Keratinocyte (primary cell): Measurements from ENCODE around the gene RBMS3.

Experiments used
- EZH2 ChIP-seq: IDR thresholded peaks from one replicate; pipeline ENCODE4 v1.6.1; 2012; ENCODE audit warnings: inconsistent platforms, mild to moderate bottlenecking, low read length, moderate library complexity
- TF ChIP-seq, protein P1 (sequence below), 3 experiments: IDR thresholded peaks in 1 of 3; conservative IDR thresholded peaks in 1 of 3; optimal IDR thresholded peaks in 1 of 3; 2 replicates in 2 of 3; 3 replicates in 1 of 3; pipeline versions ENCODE3 to v1.5.1; 2011; ENCODE audit warnings: low read length in 3 of 3, mild to moderate bottlenecking in 3 of 3, moderate library complexity in 2 of 3, control low read depth in 1 of 3, inconsistent platforms in 1 of 3; ENCODE audit not compliant: insufficient read depth in 2 of 3; ENCODE audit errors: extremely low read depth in 1 of 3

DNA sequence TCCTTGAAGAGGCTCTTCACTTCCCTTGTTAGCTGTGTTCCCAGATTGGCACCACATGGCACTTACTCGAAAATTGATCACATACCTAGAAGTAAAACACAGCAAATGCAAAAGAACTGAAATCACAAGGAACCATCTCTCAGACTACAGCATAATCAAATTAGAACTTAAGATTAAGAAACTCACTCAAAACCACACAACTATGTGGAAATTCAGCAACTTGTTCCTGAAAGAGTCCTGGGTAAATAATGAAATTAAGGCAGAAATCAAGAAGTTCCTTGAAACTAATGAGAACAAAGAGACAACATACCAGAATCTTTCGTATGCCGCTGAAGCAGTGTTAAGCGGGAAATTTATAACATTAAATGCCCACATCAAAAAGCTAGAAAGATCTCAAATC lies 759.3 kb downstream of the RBMS3 start:
- TF ChIP-seq, protein P1, sequence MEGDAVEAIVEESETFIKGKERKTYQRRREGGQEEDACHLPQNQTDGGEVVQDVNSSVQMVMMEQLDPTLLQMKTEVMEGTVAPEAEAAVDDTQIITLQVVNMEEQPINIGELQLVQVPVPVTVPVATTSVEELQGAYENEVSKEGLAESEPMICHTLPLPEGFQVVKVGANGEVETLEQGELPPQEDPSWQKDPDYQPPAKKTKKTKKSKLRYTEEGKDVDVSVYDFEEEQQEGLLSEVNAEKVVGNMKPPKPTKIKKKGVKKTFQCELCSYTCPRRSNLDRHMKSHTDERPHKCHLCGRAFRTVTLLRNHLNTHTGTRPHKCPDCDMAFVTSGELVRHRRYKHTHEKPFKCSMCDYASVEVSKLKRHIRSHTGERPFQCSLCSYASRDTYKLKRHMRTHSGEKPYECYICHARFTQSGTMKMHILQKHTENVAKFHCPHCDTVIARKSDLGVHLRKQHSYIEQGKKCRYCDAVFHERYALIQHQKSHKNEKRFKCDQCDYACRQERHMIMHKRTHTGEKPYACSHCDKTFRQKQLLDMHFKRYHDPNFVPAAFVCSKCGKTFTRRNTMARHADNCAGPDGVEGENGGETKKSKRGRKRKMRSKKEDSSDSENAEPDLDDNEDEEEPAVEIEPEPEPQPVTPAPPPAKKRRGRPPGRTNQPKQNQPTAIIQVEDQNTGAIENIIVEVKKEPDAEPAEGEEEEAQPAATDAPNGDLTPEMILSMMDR (optimal IDR thresholded peaks at IDR 0.05 in 1 of 3, IDR thresholded peaks at IDR 0.05 in 1 of 3, conservative IDR thresholded peaks at IDR 0.05 in 1 of 3; ENCODE audit: extremely low read depth in 1 of 3, insufficient read depth in 2 of 3, low read length in 3 of 3) = no peak
- no peak for TF ChIP-seq EZH2
